HFFc6 (cell line): ENCODE results near the gene NPLOC4. TPM values are rescaled to one million over a fixed set of nuclear protein-coding genes. Genes with fewer than 3 reads are reported as not detected.
"Not testable (repeated sequence)": the region's sequence is repeated elsewhere in the genome, so short reads cannot be mapped to it uniquely, and the experiment has no call there.

Source experiments
- DNase-seq: peaks from one replicate; pipeline ENCODE4 v3.0.0-alpha.2; 2018
- H3K27ac Mint-ChIP-seq: 2 replicates; pipeline ENCODE4 v1.8.0; 2020; ENCODE audit warnings: mild to moderate bottlenecking, mixed read lengths
- H3K27me3 Mint-ChIP-seq: 2 replicates; pipeline ENCODE4 v1.8.0; 2021; ENCODE audit warnings: mild to moderate bottlenecking, moderate library complexity, mixed read lengths; ENCODE audit not compliant: insufficient read depth
- H3K36me3 Mint-ChIP-seq: 2 replicates; pipeline ENCODE4 v1.8.0; 2021; ENCODE audit warnings: low read depth, mixed read lengths
- H3K4me1 Mint-ChIP-seq: 2 replicates; pipeline ENCODE4 v1.8.0; 2020; ENCODE audit warnings: low read depth, mixed read lengths
- H3K4me3 Mint-ChIP-seq: 2 replicates; pipeline ENCODE4 v1.8.0; 2020; ENCODE audit warnings: mild to moderate bottlenecking, moderate library complexity, mixed read lengths
- H3K9me3 Mint-ChIP-seq: 2 replicates; pipeline ENCODE4 v1.8.0; 2020; ENCODE audit warnings: mild to moderate bottlenecking, mixed read lengths
- total RNA-seq, 6 experiments: library from RNA; stranded (reverse); fragmentation: NEBNext Ultra II Directional; extraction: Animal tissue kit (Norgen Biotek cat#: 25700); gene quantifications; 2 replicates in 1 of 6; 3 replicates in 5 of 6; pipeline ENCODE4 v1.2.3, GENCODE V29; 2021
- TF ChIP-seq, protein P1 (sequence below): fragments of 200-600 bp; sonication (generic); IDR thresholded peaks from 2 replicates; pipeline ENCODE4 v1.5.0; 2021; ENCODE audit warnings: antibody characterized with exemption, mild to moderate bottlenecking

The NPLOC4 gene
- total RNA-seq, 6 experiments from 2014 or later: 121 to 140 (median 133) TPM

DNA sequence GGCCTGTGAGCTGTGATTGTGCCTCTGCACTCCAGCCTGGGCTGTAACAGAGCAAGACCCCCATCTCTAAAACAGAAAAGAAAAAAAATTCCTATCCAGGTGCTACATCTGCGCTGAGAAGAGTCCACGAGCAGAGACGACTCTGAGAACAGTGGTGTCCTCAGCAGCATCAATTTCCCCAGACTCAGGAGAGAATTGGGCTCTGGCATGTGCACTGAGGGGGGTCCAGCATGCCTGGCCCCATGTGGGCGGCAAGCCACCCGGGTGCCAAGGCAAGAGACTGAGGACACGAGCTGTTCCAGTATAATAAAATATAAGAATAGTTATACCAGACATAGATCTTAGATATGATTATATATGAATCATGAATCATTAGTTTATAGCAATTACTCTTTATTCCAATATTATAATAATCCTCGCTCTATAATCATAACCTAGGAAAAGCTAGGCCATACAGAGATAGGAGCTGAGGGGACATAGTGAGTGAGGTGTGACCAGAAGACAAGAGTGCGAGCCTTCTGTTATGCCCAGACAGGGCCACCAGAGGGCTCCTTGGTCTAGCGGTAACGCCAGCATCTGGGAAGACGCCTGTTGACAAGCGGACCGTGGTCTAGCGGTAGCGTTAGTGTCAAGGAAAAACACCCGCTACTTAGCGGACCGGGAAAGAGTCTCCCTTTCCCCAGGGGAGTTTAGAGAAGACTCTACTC lies 38.8 kb upstream of the NPLOC4 start:
- not testable (repeated sequence) for H3K27ac Mint-ChIP-seq, H3K9me3 Mint-ChIP-seq, H3K4me3 Mint-ChIP-seq, H3K4me1 Mint-ChIP-seq, H3K36me3 Mint-ChIP-seq, H3K27me3 Mint-ChIP-seq
- peak; percentile 26 for DNase-seq
- TF ChIP-seq, protein P1, sequence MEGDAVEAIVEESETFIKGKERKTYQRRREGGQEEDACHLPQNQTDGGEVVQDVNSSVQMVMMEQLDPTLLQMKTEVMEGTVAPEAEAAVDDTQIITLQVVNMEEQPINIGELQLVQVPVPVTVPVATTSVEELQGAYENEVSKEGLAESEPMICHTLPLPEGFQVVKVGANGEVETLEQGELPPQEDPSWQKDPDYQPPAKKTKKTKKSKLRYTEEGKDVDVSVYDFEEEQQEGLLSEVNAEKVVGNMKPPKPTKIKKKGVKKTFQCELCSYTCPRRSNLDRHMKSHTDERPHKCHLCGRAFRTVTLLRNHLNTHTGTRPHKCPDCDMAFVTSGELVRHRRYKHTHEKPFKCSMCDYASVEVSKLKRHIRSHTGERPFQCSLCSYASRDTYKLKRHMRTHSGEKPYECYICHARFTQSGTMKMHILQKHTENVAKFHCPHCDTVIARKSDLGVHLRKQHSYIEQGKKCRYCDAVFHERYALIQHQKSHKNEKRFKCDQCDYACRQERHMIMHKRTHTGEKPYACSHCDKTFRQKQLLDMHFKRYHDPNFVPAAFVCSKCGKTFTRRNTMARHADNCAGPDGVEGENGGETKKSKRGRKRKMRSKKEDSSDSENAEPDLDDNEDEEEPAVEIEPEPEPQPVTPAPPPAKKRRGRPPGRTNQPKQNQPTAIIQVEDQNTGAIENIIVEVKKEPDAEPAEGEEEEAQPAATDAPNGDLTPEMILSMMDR: peak; percentile 79

DNA sequence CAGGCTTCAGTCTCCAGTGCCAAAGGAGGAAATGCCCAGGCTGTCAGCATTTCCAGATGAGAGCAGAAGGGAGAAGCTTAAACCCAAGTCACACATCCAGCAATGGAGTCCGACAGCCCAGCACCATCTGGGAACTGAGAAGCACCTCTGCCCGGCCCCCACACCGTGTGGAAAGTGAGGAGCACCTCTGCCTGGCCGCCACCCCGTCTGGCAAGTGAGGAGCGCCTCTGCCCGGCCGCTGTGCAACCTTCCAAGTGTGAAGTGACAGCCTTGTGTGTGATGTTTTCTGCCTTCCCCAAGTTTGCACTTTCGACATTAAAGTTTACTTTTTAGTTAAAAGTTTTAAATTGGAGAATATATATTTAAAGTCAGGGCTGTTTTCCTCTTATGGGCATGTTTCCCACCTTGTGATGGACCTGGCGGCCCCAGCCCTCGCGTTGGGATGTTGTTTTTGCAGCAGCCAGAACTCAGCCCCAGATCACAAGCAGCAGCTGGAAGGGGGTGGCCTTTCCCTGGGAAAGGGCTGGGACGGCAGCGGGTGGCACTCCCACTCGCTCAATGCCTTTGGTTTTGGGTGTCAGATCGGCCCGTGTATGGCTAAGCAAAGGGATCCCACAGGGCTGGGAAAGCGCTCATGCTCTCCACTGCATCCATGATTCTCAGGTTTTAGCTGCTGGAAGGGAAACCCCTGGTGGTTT lies 36.8 kb upstream of the NPLOC4 start:
- Mint-ChIP-seq H3K27ac (no peak overlapping the region), H3K9me3 (no peaks in the 10 kb centered on the region), H3K4me3 (no peak overlapping the region), H3K4me1 (peaks cover 7% of the 10 kb centered on the region), H3K36me3 (peaks cover 5% of the 10 kb centered on the region; the same call in 1 of the 2 replicates), H3K27me3 (peaks cover 1% of the 10 kb centered on the region)
- TF ChIP-seq, protein P1: no peak
- no peak for DNase-seq

DNA sequence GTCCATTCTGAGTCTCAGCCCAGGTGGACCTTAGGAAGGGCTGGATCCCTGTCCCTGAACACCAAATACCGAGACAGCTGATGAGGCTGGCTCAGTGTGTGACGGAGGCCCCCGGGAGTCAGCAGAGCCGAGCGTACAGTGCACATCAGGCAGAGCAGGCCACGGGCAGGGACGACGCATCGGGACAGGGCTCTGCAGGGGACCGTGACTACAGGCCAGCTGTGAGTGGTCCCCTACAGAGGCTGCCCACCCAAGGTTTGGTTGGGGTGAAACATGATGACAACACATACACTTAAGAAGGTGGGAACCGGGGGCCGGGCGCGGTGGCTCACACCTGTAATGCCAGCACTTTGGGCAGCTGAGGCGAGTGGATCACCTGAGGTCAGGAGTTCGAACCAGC lies 36.0 kb upstream of the NPLOC4 start:
- H3K9me3 Mint-ChIP-seq: no peaks in the 10 kb centered on the region
- TF ChIP-seq, protein P1: no peak
- H3K4me1 Mint-ChIP-seq: peaks cover 12% of the 10 kb centered on the region
- H3K36me3 Mint-ChIP-seq: peaks cover 9% of the 10 kb centered on the region; the same call in 1 of the 2 replicates
- H3K4me3 Mint-ChIP-seq: no peak overlapping the region
- H3K27ac Mint-ChIP-seq: no peak overlapping the region
- peaks cover 1% of the 10 kb centered on the region for H3K27me3 Mint-ChIP-seq
- DNase-seq: no peak

DNA sequence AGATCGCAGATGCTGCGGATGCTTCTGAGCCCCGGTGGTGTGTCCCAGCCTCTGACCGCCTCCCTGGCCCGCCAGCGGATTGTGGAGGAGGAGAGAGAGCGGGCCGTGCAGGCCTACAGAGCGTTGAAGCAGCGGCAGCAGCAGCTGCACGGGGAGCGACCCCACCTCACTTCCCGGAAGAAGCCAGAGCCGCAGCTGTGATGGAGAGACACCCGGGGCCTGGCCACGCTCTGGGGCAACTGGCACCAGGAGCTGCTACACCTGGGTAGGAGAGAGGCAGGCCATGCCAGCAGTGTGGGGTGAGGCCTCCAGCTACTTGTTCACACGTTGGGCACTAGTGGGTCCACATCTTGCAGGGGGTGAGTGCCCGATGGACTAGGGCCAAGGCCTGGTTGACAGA lies 35.6 kb upstream of the NPLOC4 start:
- Mint-ChIP-seq H3K4me3 (no peak overlapping the region), H3K4me1 (peaks cover 17% of the 10 kb centered on the region)

DNA sequence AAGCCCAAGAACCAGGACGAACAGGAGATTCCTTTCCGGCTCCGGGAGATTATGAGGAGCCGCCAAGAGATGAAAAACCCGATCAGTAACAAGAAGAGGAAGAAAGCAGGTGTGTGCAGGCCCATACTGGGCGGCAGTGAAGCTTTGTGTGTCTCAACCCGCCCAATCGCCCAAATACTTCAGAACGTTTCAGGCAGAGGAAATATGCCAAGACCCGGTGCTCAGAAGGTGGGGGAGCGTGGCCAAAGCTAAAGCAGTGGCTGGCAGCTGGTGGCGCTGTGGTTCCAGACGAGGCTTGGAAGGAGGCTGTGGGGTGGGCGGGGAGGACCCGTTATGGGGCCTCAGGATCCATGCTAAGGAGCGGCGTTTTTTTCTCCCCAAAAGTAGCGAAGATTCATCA lies 30.8 kb upstream of the NPLOC4 start:
- no peak for DNase-seq
- Mint-ChIP-seq H3K27me3 (no peaks in the 10 kb centered on the region; the same call in 1 of the 2 replicates), H3K36me3 (peaks cover 14% of the 10 kb centered on the region; the same call in 1 of the 2 replicates), H3K27ac (peak overlapping the region; percentile 29; the same call in 1 of the 2 replicates), H3K9me3 (no peaks in the 10 kb centered on the region), H3K4me1 (peaks cover 25% of the 10 kb centered on the region), H3K4me3 (peak overlapping the region; percentile 91)
- TF ChIP-seq, protein P1: peak; percentile 25; the same call in 1 of the 2 replicates

More for the DNA sequence above, 35.6 kb upstream of the NPLOC4 start:
- no peaks in the 10 kb centered on the region for H3K9me3 Mint-ChIP-seq
- peaks cover 1% of the 10 kb centered on the region for H3K27me3 Mint-ChIP-seq
- no peak for DNase-seq
- TF ChIP-seq, protein P1: no peak
- peaks cover 13% of the 10 kb centered on the region; the same call in 1 of the 2 replicates for H3K36me3 Mint-ChIP-seq
- H3K27ac Mint-ChIP-seq: no peak overlapping the region
